ENCODE data around the gene APAF1.

GRCh38 chr12:98610596-98610995, 34.5 kb upstream of the APAF1 start:
- no peak for TF ChIP-seq SETDB1 (IDR thresholded peaks at IDR 0.05; ENCODE audit: insufficient read length, low read length)
- TF ChIP-seq ZNF214 (tag by site-specific recombination; IDR thresholded peaks at IDR 0.05; ENCODE audit: borderline replicate concordance) = no peak
- TF ChIP-seq ZEB2 (tag by site-specific recombination; IDR thresholded peaks at IDR 0.05) = no peak
- no peak for TF ChIP-seq CTCF (tag by site-specific recombination; IDR thresholded peaks at IDR 0.05)
- no peak for TF ChIP-seq ZNF354C (tag by site-specific recombination; IDR thresholded peaks at IDR 0.05; ENCODE audit: borderline replicate concordance, low read depth)
- no peak for TF ChIP-seq HOXA7 (CRISPR knock-in tag; IDR thresholded peaks at IDR 0.05; ENCODE audit: borderline replicate concordance)
- TF ChIP-seq ZNF626 (tag by site-specific recombination; IDR thresholded peaks at IDR 0.05) = no peak
- no peak for TF ChIP-seq ZNF510 (tag by site-specific recombination; IDR thresholded peaks at IDR 0.05; ENCODE audit: insufficient replicate concordance)
- no peak for TF ChIP-seq ZNF548 (tag by site-specific recombination; IDR thresholded peaks at IDR 0.05)
- TF ChIP-seq ZNF704 (tag by site-specific recombination; IDR thresholded peaks at IDR 0.05) = no peak
- no peak for TF ChIP-seq HOXC10 (CRISPR knock-in tag; IDR thresholded peaks at IDR 0.05)
- no peak for TF ChIP-seq REST (tag by site-specific recombination; IDR thresholded peaks at IDR 0.05)
- TF ChIP-seq PATZ1 (tag by site-specific recombination; IDR thresholded peaks at IDR 0.05) = no peak
- no peak for TF ChIP-seq GLI4 (tag by site-specific recombination; IDR thresholded peaks at IDR 0.05)
